HCT116 (cell line): ENCODE results near the gene PTP4A2. TPM values are rescaled to one million over a fixed set of nuclear protein-coding genes. Genes with fewer than 3 reads are reported as not detected.

Experiments
- ATAC-seq: fragments of 200-7000 bp; cut with Tn5 transposase; 2 replicates; pipeline ENCODE4 v1.9.1; 2020; ENCODE audit warnings: mild to moderate bottlenecking, moderate library complexity
- BruUV-seq: library from RNA; stranded (reverse); fragments of 400-500 nt; replicated peaks from 2 replicates; lab custom pipeline; 2021; lab: Mats Ljungman, UMichigan
- CTCF ChIA-PET: fragments of 300-600 bp; sonication (Branson Sonifier 250); formaldehyde crosslinking; loops from one replicate; lab custom pipeline; 2021; ENCODE audit warnings: antibody characterized with exemption; lab: Charles Lee
- POLR2A ChIA-PET: fragments of 300-600, 350-600 bp; sonication (Branson Sonifier 250); formaldehyde crosslinking; loops from one replicate; lab custom pipeline; 2021; ENCODE audit warnings: antibody characterized with exemption; lab: Charles Lee
- RAD21 ChIA-PET, 2 experiments: fragments of 300-600 bp; sonication (Branson Sonifier 250); formaldehyde crosslinking; loops; one replicate each; lab custom pipeline; 2023; ENCODE audit warnings: low total read pairs in 2 of 2; ENCODE audit not compliant: uncharacterized antibody in 2 of 2, unreplicated experiment in 2 of 2, low non-redundant PET in 1 of 2; lab: Charles Lee
- DNase-seq: peaks from one replicate; pipeline ENCODE4 v3.0.0-alpha.2; 2010; ENCODE audit warnings: low read depth, low spot score
- H2AFZ ChIP-seq: fragments of 200-600 bp; shearing (Covaris generic), sonication (generic); 2 replicates; pipeline ENCODE4 v1.6.1; 2017; ENCODE audit warnings: low read depth, mixed run types, mixed read lengths, antibody characterized with exemption, low read length; ENCODE audit not compliant: poor library complexity, severe bottlenecking
- H3K27ac ChIP-seq: 2 replicates; pipeline ENCODE4 v1.5.1; 2012; ENCODE audit warnings: low read depth, low read length
- H3K27me3 ChIP-seq: fragments of 200-600 bp; sonication (generic); 2 replicates; pipeline ENCODE4 v1.6.1; 2016; ENCODE audit warnings: mixed run types, low read length, mixed read lengths; ENCODE audit not compliant: insufficient read depth
- H3K36me3 ChIP-seq, 2 experiments: fragments of 200-500 bp in 1 of 2; fragments of 200-600 bp in 1 of 2; sonication (Bioruptor generic) in 1 of 2; sonication (generic) in 1 of 2; 2 replicates each; pipeline versions ENCODE4 v1.5.1 to v1.6.1; 2014 to 2016; ENCODE audit warnings: low read length in 2 of 2, inconsistent platforms in 1 of 2, mixed read lengths in 1 of 2, mixed run types in 1 of 2; ENCODE audit not compliant: insufficient read depth in 2 of 2, control insufficient read depth in 1 of 2
- H3K4me1 ChIP-seq, 2 experiments: fragments of 200-600 bp in 1 of 2; sonication (generic) in 1 of 2; 2 replicates each; pipeline versions ENCODE4 v1.5.1 to v1.6.1; 2012 to 2017; ENCODE audit warnings: low read length in 2 of 2, inconsistent platforms in 1 of 2, mild to moderate bottlenecking in 1 of 2, mixed read lengths in 1 of 2, mixed run types in 1 of 2, moderate library complexity in 1 of 2; ENCODE audit not compliant: insufficient read depth in 2 of 2, control insufficient read depth in 1 of 2
- H3K4me2 ChIP-seq: fragments of 200-600 bp; sonication (generic); 2 replicates; pipeline ENCODE4 v1.6.1; 2017; ENCODE audit warnings: mixed run types, low read length, mixed read lengths
- H3K4me3 ChIP-seq, 2 experiments: fragments of 200-600 bp in 1 of 2; sonication (generic) in 1 of 2; replicated peaks in 1 of 2; 2 replicates each; pipeline ENCODE4 v1.5.1; 2011 to 2016; ENCODE audit warnings: low read length in 2 of 2, control low read depth in 1 of 2, low read depth in 1 of 2, mild to moderate bottlenecking in 1 of 2, mixed read lengths in 1 of 2, mixed run types in 1 of 2
- H3K79me2 ChIP-seq: fragments of 200-600 bp; sonication (generic); 2 replicates; pipeline ENCODE4 v1.6.1; 2017; ENCODE audit warnings: mild to moderate bottlenecking, mixed run types, low read length, moderate library complexity, mixed read lengths; ENCODE audit not compliant: insufficient read depth
- H3K9ac ChIP-seq: fragments of 200-600 bp; sonication (generic); 2 replicates; pipeline ENCODE4 v1.6.1; 2016; ENCODE audit warnings: low read length, mixed read lengths
- H3K9me2 ChIP-seq: fragments of 200-600 bp; sonication (generic), shearing (Covaris generic); 2 replicates; pipeline ENCODE4 v1.6.1; 2017; ENCODE audit warnings: mixed run types, mild to moderate bottlenecking, moderate library complexity; ENCODE audit not compliant: insufficient read depth
- H3K9me3 ChIP-seq, 2 experiments: fragments of 200-500 bp in 1 of 2; fragments of 200-600 bp in 1 of 2; sonication (Bioruptor generic) in 1 of 2; sonication (generic) in 1 of 2; 2 replicates each; pipeline ENCODE4 v1.6.1; 2014 to 2017; ENCODE audit warnings: low read length in 2 of 2, mixed read lengths in 2 of 2, inconsistent platforms in 1 of 2, low read depth in 1 of 2, mild to moderate bottlenecking in 1 of 2, mixed run types in 1 of 2, moderate library complexity in 1 of 2; ENCODE audit not compliant: control insufficient read depth in 1 of 2, insufficient read depth in 1 of 2
- H4K20me1 ChIP-seq: fragments of 200-600 bp; sonication (generic), shearing (Covaris generic); 2 replicates; pipeline ENCODE4 v1.6.1; 2017; ENCODE audit warnings: mixed run types, mild to moderate bottlenecking, moderate library complexity; ENCODE audit not compliant: insufficient read depth
- CBX3 ChIP-seq: IDR thresholded peaks from 2 replicates; pipeline ENCODE4 v1.6.1; 2012; ENCODE audit warnings: low read depth
- ELF1 ChIP-seq: IDR thresholded peaks from 2 replicates; pipeline ENCODE4 v1.6.1; 2012; ENCODE audit warnings: low read depth, borderline replicate concordance
- EZH2phosphoT487 ChIP-seq: fragments of 200-600 bp; IDR thresholded peaks from 2 replicates; pipeline ENCODE4 v1.6.1; 2018; ENCODE audit warnings: antibody characterized with exemption, borderline replicate concordance
- POLR2A ChIP-seq: IDR thresholded peaks from 2 replicates; pipeline ENCODE4 v1.7.0; 2011; ENCODE audit warnings: borderline replicate concordance; ENCODE audit not compliant: insufficient read depth, insufficient read length; ENCODE audit errors: extremely low read depth
- ZFX ChIP-seq: fragments of 450-650 bp; IDR thresholded peaks from 2 replicates; pipeline ENCODE4 v1.6.1; 2017
- intact Hi-C: fragments of 100-400 bp; cut with micrococcal nuclease; formaldehyde crosslinking; loops from 2 replicates; pipeline ENCODE4 v1.10.0; 2022
- total RNA-seq: library from RNA; stranded (reverse); gene quantifications from one replicate; pipeline ENCODE4 v1.2.1, GENCODE V29; 2021; ENCODE audit not compliant: unreplicated experiment
- TF ChIP-seq, protein P1 (sequence below), 3 experiments: fragments of 200-600 bp in 1 of 3; sonication (generic) in 1 of 3; IDR thresholded peaks in 2 of 3; conservative IDR thresholded peaks in 1 of 3; 2 replicates each; pipeline ENCODE4 v1.5.1; 2012 to 2017; ENCODE audit warnings: low read depth in 2 of 3, low read length in 2 of 3, antibody characterized with exemption in 1 of 3, borderline replicate concordance in 1 of 3, control low read depth in 1 of 3, mild to moderate bottlenecking in 1 of 3, mixed read lengths in 1 of 3, mixed run types in 1 of 3, moderate library complexity in 1 of 3; ENCODE audit not compliant: insufficient read depth in 1 of 3
- TF ChIP-seq, protein P2 (sequence below): IDR thresholded peaks from 2 replicates; pipeline ENCODE4 v1.6.1; 2012; ENCODE audit warnings: low read depth

Gene PTP4A2
- total RNA-seq, 1 experiment from 2014 or later, result 267 TPM

DNA sequence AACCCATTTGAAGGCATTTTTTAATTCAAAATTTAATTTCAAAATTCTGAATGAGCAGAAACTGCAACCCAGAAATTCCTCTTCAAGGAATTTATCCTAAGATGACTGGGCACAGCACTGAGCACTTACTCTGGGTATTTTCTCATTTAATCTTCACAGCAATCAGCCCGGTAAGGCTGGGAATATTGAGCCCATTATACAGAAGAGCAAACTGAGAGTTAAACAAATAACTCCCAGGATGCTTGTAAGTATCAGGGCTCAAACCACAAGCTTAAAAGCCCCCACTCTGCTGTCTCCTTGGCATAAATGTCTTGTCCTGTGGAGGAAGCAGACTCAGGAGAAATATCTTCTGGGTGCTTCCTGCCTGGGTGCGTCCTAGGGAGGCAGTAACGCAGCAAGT, 69.3 kb downstream of the PTP4A2 start:
- no peak overlapping the region for H3K4me3 ChIP-seq
- no peak for TF ChIP-seq CBX3
- no peak for TF ChIP-seq ZFX
- TF ChIP-seq, protein P1, sequence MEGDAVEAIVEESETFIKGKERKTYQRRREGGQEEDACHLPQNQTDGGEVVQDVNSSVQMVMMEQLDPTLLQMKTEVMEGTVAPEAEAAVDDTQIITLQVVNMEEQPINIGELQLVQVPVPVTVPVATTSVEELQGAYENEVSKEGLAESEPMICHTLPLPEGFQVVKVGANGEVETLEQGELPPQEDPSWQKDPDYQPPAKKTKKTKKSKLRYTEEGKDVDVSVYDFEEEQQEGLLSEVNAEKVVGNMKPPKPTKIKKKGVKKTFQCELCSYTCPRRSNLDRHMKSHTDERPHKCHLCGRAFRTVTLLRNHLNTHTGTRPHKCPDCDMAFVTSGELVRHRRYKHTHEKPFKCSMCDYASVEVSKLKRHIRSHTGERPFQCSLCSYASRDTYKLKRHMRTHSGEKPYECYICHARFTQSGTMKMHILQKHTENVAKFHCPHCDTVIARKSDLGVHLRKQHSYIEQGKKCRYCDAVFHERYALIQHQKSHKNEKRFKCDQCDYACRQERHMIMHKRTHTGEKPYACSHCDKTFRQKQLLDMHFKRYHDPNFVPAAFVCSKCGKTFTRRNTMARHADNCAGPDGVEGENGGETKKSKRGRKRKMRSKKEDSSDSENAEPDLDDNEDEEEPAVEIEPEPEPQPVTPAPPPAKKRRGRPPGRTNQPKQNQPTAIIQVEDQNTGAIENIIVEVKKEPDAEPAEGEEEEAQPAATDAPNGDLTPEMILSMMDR (IDR thresholded peaks at IDR 0.05 in 2 of 3, conservative IDR thresholded peaks at IDR 0.05 in 1 of 3; ENCODE audit: borderline replicate concordance in 1 of 3, insufficient read depth in 1 of 3, low read depth in 2 of 3, low read length in 2 of 3), result no peak
- TF ChIP-seq POLR2A, result no peak
- TF ChIP-seq EZH2phosphoT487, result no peak
- TF ChIP-seq, protein P2, sequence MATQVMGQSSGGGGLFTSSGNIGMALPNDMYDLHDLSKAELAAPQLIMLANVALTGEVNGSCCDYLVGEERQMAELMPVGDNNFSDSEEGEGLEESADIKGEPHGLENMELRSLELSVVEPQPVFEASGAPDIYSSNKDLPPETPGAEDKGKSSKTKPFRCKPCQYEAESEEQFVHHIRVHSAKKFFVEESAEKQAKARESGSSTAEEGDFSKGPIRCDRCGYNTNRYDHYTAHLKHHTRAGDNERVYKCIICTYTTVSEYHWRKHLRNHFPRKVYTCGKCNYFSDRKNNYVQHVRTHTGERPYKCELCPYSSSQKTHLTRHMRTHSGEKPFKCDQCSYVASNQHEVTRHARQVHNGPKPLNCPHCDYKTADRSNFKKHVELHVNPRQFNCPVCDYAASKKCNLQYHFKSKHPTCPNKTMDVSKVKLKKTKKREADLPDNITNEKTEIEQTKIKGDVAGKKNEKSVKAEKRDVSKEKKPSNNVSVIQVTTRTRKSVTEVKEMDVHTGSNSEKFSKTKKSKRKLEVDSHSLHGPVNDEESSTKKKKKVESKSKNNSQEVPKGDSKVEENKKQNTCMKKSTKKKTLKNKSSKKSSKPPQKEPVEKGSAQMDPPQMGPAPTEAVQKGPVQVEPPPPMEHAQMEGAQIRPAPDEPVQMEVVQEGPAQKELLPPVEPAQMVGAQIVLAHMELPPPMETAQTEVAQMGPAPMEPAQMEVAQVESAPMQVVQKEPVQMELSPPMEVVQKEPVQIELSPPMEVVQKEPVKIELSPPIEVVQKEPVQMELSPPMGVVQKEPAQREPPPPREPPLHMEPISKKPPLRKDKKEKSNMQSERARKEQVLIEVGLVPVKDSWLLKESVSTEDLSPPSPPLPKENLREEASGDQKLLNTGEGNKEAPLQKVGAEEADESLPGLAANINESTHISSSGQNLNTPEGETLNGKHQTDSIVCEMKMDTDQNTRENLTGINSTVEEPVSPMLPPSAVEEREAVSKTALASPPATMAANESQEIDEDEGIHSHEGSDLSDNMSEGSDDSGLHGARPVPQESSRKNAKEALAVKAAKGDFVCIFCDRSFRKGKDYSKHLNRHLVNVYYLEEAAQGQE, result no peak
- no peak for TF ChIP-seq ELF1
- no TSS peak for BruUV-seq
- H3K9me3 ChIP-seq, result no peaks in the 10 kb centered on the region
- H4K20me1 ChIP-seq, result no peaks in the 10 kb centered on the region
- H3K4me1 ChIP-seq, result no peaks in the 10 kb centered on the region
- no peak overlapping the region for H3K9ac ChIP-seq
- H3K36me3 ChIP-seq, result no peaks in the 10 kb centered on the region
- CTCF ChIA-PET, result no interaction called here
- H3K27ac ChIP-seq, result no peak overlapping the region
- H3K79me2 ChIP-seq, result no peaks in the 10 kb centered on the region
- POLR2A ChIA-PET, result no interaction called here
- no peak for DNase-seq
- H3K9me2 ChIP-seq, result no peaks in the 10 kb centered on the region
- no peak for ATAC-seq
- intact Hi-C loops, result no loop called here
- H2AFZ ChIP-seq, result no peak overlapping the region
- RAD21 ChIA-PET, result no interaction called here
- H3K27me3 ChIP-seq, result no peaks in the 10 kb centered on the region
- no peak overlapping the region for H3K4me2 ChIP-seq
